GM19452 (cell line): ENCODE results near the gene TSPAN12.

Source experiments
- ATAC-seq: cut with Tn5 transposase; IDR thresholded peaks from one replicate; pipeline ENCODE4 v1.9.1; 2021; ENCODE audit not compliant: unreplicated experiment

TSPAN12 gene

DNA sequence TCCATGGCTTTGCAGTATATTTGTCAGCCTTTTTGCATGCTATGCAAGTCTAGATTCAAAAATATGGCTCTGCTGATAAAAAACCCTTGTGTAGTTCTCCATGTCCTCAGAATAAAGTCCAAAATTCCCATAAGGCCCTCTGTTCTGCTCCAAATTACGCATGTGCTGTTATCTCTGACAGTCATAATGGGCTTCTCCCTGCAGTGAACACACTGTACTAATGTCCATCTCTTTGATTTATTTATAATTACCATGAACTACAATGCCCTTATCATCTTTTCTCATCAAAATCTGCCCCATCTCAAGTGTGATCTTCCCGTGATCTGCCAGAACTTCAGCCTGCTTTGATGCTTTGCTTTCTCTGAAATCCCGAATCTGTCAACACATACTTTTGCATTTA, 87.7 kb downstream of the TSPAN12 start:
- ATAC-seq, result no peak

DNA sequence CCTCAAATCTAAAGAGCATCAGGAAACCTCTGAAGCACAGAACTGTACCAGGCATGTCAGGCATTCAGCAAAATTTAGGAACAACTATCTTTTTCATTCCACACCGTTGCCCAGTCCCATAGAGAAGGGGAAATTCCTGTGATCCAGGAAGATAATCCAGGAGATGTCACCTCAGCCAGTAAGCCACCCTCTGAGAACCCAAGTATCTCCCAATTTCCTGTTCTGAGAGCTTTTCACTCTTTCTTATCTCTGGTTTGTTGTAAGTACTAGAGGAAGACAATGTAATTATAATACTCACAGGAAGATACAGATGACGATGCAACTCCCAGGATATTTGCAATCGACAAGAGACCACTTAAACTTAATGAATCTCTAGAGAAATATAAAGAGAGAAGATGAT, 97.1 kb downstream of the TSPAN12 start:
- no peak for ATAC-seq

DNA sequence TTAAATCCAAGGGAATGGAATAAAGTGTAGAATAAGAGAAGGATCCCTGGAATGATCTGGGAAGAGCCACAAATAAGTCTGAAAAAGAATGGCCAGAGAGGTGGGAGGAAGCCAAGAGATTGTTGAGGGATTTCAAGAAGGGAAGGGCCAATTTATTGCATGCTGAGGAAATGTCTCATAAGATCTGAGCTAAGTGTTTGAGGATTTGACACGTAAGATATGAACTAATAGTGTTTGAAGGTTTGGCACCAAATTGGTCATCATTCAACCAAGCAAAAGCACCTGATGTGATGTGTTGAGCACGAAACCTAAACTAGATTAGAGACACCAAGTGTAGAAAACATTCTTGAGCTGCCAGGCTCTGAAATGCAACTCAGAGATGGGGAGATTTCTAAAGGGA, 97.9 kb downstream of the TSPAN12 start:
- peak; percentile 70 for ATAC-seq

DNA sequence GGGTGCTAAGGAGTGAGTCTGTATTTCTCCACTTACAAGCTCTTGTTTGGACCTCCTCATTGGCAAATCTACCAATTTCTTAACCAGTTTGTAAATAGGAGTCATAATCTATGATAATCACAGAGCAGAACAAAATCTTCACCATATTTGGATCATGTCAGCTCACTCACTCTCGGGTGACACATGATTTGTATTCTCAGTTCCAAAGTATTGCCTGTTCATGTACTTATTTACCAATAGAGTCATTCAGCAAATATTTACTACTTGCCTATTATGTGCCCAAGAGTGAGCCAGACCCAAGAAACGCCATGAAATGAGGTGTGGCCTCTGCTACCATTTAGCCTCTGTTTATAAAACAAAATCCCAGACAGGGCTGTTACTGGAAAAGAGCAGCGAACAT, 114.8 kb downstream of the TSPAN12 start:
- ATAC-seq, result no peak

DNA sequence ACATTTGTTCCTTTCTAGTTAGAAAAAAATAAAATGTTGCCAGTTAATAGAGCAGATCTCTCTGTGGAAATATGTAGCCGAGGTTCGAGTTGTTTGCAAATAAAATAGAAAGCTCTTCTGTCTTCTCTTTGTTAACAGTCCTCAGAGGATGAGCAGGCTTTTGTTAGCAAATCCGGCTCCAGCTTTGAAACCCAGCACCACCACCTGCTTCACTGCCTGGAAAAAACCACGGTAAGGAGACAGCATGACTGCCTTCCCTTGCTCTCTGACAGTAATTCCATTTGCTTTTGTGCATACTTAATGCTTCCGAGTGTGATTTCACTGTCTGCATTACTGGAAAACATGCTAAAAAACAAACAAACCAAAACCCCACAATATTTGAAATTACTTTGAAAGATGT, 115.6 kb downstream of the TSPAN12 start:
- no peak for ATAC-seq

DNA sequence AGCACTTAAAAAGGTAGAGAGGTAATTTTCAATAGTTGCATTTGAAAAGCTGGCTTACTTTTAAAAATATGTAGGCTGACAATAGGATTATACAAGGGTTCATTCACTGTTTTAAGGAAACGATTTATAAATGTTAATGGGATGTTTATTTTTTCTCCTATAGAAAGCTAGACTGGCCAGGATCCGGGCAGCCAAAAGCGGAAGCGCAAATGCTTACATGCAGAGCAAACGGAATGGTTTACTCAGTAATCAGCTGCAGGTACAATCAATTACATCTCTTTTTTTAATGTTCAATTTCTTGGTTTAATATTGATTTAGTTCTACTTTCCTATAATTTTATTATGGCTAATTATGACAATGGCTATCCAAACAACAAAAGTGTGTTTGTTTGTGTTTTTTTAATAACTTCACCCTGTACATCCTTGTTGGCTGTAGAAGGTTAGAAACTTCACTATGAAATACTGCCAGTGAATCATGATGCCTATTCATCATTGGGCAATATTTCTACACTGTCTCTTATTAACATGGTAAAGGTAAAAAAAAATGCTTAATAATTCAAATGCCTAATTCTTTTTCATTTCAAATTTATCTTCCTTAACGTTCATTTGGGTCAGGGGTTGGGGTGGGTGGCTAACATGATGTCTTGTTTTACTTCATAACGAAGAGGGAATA, 116.4 kb downstream of the TSPAN12 start:
- no peak for ATAC-seq

DNA sequence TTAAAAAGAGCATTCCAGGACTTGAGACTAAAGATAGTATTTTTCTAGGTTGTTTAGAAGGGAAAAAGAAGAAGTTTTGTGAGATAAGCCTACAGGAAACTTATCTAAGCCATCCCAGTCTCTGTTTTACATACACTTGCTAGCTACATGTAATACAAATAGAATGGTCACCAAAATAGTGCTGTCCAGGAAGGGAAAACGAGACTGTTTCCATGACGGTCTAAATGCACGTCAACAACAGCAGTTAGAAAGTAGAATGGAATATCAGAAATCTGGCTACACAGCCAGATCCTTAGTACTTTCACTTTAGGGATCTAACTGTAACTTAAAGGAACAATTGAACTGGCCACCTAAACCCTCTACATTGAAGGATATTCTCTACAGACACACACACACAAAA, 117.6 kb downstream of the TSPAN12 start:
- no peak for ATAC-seq

DNA sequence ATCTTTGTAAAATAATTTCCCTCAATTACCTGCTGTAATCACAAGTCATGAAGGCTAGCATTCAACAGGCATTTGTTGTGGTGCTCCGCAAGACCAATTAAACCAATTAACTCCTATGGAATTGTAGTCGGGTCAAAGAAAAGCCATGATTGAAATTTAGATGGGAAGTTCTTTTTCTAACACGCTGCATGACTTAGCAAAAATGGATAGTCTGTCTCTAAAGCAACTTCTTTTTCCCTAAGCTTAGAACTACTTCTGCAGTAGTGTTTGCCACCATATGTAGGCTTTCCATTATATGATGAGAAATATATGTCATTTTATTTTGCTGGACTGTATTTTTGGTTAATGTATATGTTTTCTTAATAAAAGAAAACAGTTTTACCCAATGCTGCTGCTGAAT, 119.1 kb downstream of the TSPAN12 start:
- no peak for ATAC-seq
